WERI-Rb-1 (cell line): ENCODE results near the gene TAOK3.

Experiments used
- DNase-seq: peaks from one replicate; pipeline ENCODE4 v3.0.0-alpha.2; 2020
- H3K27ac ChIP-seq: fragments of 250-450 bp; sonication (Bioruptor Pico); 2 replicates; pipeline ENCODE4 v1.5.1; 2020; ENCODE audit warnings: mild to moderate bottlenecking, moderate library complexity
- H3K27me3 ChIP-seq: fragments of 250-450 bp; sonication (Bioruptor Pico); 2 replicates; pipeline ENCODE4 v1.5.1; 2021; ENCODE audit warnings: mild to moderate bottlenecking, low read depth, moderate library complexity; ENCODE audit not compliant: insufficient read depth, severe bottlenecking
- H3K36me3 ChIP-seq: fragments of 250-450 bp; sonication (Bioruptor Pico); 2 replicates; pipeline ENCODE4 v1.5.1; 2020; ENCODE audit warnings: mild to moderate bottlenecking, moderate library complexity
- H3K4me3 ChIP-seq: 2 replicates; pipeline ENCODE4 v1.5.1; 2011; ENCODE audit warnings: low read depth, mild to moderate bottlenecking, control low read depth, low read length
- H3K9me3 ChIP-seq: fragments of 250-450 bp; sonication (Bioruptor Pico); 2 replicates; pipeline ENCODE4 v1.5.1; 2021; ENCODE audit warnings: mild to moderate bottlenecking, moderate library complexity; ENCODE audit not compliant: severe bottlenecking
- CTCF ChIP-seq: IDR thresholded peaks from 2 replicates; pipeline ENCODE4 v1.5.1; 2011; ENCODE audit warnings: low read depth, mild to moderate bottlenecking, control low read depth, inconsistent platforms, low read length

The TAOK3 gene

DNA sequence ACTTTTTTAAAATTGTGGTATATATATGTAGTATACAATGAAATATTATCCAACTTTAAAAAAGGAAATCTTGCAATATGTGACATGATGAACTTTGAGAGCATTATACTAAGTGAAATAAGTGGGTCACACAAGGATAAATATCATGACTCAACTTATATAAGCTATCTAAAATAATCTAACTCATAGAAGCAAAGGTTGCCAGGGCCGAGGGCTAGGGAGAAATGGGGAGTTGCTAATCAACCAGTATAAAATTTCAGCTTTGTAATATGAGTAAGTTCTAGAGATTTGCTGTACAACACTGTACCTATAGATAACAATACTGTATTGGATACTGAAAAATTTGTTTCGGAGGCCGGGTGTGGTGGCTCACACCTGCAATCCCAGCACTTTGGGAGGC, 38.5 kb downstream of the TAOK3 start:
- Histone ChIP-seq H3K36me3 (no peaks in the 10 kb centered on the region), H3K9me3 (no peaks in the 10 kb centered on the region), H3K4me3 (no peak overlapping the region), H3K27ac (no peak overlapping the region), H3K27me3 (no peaks in the 10 kb centered on the region)
- no peak for TF ChIP-seq CTCF
- no peak for DNase-seq

GRCh38 chr12:118332511-118332910, 40.2 kb downstream of the TAOK3 start:
- Histone ChIP-seq H3K27me3 (no peaks in the 10 kb centered on the region), H3K27ac (no peak overlapping the region), H3K4me3 (no peak overlapping the region), H3K36me3 (no peaks in the 10 kb centered on the region), H3K9me3 (no peaks in the 10 kb centered on the region)
- DNase-seq = no peak
- TF ChIP-seq CTCF = no peak

DNA sequence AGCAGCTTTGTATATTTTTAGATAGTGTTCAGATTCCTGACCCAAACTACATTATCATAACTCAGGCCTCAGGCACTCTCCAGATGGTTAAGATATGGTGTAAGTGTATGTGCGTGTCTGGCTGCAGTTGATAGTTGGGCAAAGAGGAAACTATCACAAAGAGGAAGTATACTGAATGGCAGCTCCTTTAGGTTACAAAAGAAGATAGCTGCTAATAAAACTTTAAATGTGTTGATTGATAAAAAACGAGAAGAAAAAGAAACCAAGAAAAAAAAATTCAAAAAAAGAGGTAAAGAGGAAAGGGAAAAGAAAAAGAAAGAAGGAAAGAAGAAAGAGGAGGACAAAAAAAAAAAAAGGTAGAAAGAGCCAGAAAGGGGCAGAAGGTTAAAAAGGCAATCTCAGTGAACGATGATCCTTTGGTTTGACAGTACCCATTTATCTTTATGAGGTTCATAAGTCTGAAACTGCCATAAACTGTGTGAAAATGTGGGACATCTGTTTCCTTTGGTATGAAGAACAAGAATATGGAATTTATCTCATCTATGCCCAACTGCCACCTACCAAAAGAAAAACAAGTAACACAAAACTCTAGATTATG, 42.2 kb downstream of the TAOK3 start:
- H3K27me3 ChIP-seq = no peaks in the 10 kb centered on the region
- TF ChIP-seq CTCF = no peak
- H3K9me3 ChIP-seq = no peaks in the 10 kb centered on the region
- H3K36me3 ChIP-seq = no peaks in the 10 kb centered on the region
- DNase-seq = no peak
- H3K4me3 ChIP-seq = no peak overlapping the region
- H3K27ac ChIP-seq = no peak overlapping the region

- no peaks in the 10 kb centered on the region for H3K36me3 ChIP-seq
- TF ChIP-seq CTCF = no peak
- H3K4me3 ChIP-seq = no peak overlapping the region
- no peaks in the 10 kb centered on the region for H3K9me3 ChIP-seq
- H3K27ac ChIP-seq = no peak overlapping the region
- H3K27me3 ChIP-seq = no peaks in the 10 kb centered on the region
- no peak for DNase-seq
Observed at GRCh38 chr12:118328486-118329330, 44.0 kb downstream of the TAOK3 start.

DNA sequence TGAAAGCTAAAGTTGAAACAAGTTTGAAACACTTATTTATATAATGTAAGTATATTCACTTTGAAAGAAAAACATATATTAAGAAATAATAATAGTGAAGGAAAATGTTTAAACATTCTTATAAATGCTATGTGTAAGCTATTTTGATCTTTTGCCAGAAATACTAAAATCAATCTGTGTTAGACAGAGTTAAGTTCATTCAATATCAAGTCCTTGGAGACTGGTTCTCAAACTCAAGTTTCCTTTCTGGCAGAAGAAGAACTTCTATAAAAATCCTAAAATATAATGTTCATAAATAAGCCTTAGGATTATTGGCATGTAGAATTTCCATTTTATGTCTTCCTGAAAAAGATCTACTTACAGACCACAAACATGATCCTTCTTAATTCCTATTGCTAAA, 45.3 kb downstream of the TAOK3 start:
- no peak for TF ChIP-seq CTCF
- no peak for DNase-seq
- no peak overlapping the region for H3K27ac ChIP-seq
- H3K36me3 ChIP-seq = no peaks in the 10 kb centered on the region
- no peaks in the 10 kb centered on the region for H3K9me3 ChIP-seq
- no peaks in the 10 kb centered on the region for H3K27me3 ChIP-seq
- no peak overlapping the region for H3K4me3 ChIP-seq

DNA sequence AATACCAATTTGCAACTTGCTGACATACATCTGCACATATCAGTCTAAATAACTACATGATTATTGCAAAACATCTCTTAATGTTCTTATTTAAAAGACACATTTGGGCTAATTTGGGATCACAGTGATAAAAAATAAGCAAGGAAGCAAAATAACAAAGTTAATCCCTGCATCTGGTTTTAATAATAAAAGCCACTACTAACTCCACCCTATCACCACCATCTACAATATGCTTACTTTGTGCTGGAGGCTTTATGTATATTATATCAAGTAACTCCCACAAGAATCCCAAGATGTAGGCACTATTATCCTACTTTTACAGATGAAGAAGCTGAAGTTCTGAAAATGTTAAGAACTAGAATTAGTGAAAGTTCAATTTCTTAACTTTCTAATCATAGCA, 45.7 kb downstream of the TAOK3 start:
- Histone ChIP-seq H3K9me3 (no peaks in the 10 kb centered on the region), H3K27me3 (no peaks in the 10 kb centered on the region), H3K4me3 (no peak overlapping the region), H3K27ac (no peak overlapping the region), H3K36me3 (no peaks in the 10 kb centered on the region)
- DNase-seq = no peak
- TF ChIP-seq CTCF = no peak
